22Rv1 (cell line): ENCODE measurements around the gene GINS2.

Experiments
- ZFX ChIP-seq: fragments of 450-650 bp; IDR thresholded peaks from 2 replicates; pipeline ENCODE4 v1.6.1; 2017; ENCODE audit warnings: antibody characterized with exemption, borderline replicate concordance
- TF ChIP-seq, protein P1 (sequence below): fragments of 450-650 bp; IDR thresholded peaks from 2 replicates; pipeline ENCODE4 v1.5.1; 2017; ENCODE audit warnings: mild to moderate bottlenecking

DNA sequence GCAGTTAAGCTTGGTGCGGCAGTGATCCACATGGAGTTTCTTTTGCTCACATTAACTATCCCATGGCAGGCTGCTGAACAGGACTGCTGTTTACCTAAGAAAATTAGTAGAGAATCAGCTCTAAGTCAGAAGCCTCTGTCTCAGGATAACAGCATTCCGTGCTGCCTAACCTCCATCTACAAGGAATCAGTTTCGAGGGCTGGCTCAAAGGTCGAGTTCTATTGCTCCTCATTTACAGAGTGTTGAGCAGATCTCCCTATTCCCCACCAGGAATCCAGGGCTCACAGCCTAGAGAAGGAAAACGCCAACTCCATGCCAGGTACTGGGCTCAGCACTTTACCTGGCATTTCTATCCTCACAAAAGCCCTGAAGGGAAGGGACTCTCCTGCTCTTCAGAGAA lies 9.9 kb downstream of the GINS2 start:
- TF ChIP-seq, protein P1, sequence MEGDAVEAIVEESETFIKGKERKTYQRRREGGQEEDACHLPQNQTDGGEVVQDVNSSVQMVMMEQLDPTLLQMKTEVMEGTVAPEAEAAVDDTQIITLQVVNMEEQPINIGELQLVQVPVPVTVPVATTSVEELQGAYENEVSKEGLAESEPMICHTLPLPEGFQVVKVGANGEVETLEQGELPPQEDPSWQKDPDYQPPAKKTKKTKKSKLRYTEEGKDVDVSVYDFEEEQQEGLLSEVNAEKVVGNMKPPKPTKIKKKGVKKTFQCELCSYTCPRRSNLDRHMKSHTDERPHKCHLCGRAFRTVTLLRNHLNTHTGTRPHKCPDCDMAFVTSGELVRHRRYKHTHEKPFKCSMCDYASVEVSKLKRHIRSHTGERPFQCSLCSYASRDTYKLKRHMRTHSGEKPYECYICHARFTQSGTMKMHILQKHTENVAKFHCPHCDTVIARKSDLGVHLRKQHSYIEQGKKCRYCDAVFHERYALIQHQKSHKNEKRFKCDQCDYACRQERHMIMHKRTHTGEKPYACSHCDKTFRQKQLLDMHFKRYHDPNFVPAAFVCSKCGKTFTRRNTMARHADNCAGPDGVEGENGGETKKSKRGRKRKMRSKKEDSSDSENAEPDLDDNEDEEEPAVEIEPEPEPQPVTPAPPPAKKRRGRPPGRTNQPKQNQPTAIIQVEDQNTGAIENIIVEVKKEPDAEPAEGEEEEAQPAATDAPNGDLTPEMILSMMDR: no peak
- TF ChIP-seq ZFX: no peak
